HEK293 (cell line): ENCODE measurements around the gene DHX38.
"Not testable (repeated sequence)": the region's sequence is repeated elsewhere in the genome, so short reads cannot be mapped to it uniquely, and the experiment has no call there.

Experiments used
- BCL6B ChIP-seq: fragments of 450-650 bp; formaldehyde crosslinking; IDR thresholded peaks from 2 replicates; pipeline ENCODE4 v1.5.1; 2017; ENCODE audit warnings: missing biosample characterization, missing genetic modification characterization
- CTCF ChIP-seq: fragments of 450-650 bp; formaldehyde crosslinking; IDR thresholded peaks from 2 replicates; pipeline ENCODE4 v1.5.1; 2016; ENCODE audit warnings: missing biosample characterization, missing genetic modification characterization
- KLF8 ChIP-seq: fragments of 450-650 bp; formaldehyde crosslinking; IDR thresholded peaks from 2 replicates; pipeline ENCODE4 v1.5.1; 2016; ENCODE audit warnings: missing biosample characterization, missing genetic modification characterization
- PATZ1 ChIP-seq: fragments of 450-650 bp; formaldehyde crosslinking; IDR thresholded peaks from 2 replicates; pipeline ENCODE4 v1.5.1; 2016; ENCODE audit warnings: missing biosample characterization, missing genetic modification characterization
- PBX3 ChIP-seq: sonication (generic); formaldehyde crosslinking; IDR thresholded peaks from 2 replicates; pipeline ENCODE4 v1.8.1; 2022; ENCODE audit warnings: mild to moderate bottlenecking, moderate library complexity, missing genetic modification reagents
- ZNF274 ChIP-seq, 2 experiments: fragments of 200-500 bp in 1 of 2; fragments of 450-650 bp in 1 of 2; sonication (Bioruptor generic) in 1 of 2; formaldehyde crosslinking in 1 of 2; IDR thresholded peaks; 2 replicates each; pipeline versions ENCODE4 v1.5.1 to v1.6.1; 2014 to 2016; ENCODE audit warnings: borderline replicate concordance in 1 of 2, inconsistent platforms in 1 of 2, low read length in 1 of 2, missing biosample characterization in 1 of 2, missing genetic modification characterization in 1 of 2
- ZNF311 ChIP-seq: fragments of 450-650 bp; formaldehyde crosslinking; IDR thresholded peaks from 2 replicates; pipeline ENCODE4 v1.5.1; 2017; ENCODE audit warnings: missing biosample characterization, missing genetic modification characterization, borderline replicate concordance
- ZNF350 ChIP-seq: fragments of 450-650 bp; formaldehyde crosslinking; IDR thresholded peaks from 2 replicates; pipeline ENCODE4 v1.5.0; 2017; ENCODE audit warnings: missing biosample characterization, mild to moderate bottlenecking, missing genetic modification characterization
- ZNF394 ChIP-seq: fragments of 450-650 bp; formaldehyde crosslinking; IDR thresholded peaks from 2 replicates; pipeline ENCODE4 v1.5.1; 2016; ENCODE audit warnings: missing biosample characterization, missing genetic modification characterization, mild to moderate bottlenecking, moderate library complexity, borderline replicate concordance
- ZNF561 ChIP-seq: fragments of 450-650 bp; IDR thresholded peaks from 2 replicates; pipeline ENCODE4 v1.5.1; 2018; ENCODE audit warnings: missing biosample characterization, missing genetic modification characterization, borderline replicate concordance
- ZNF629 ChIP-seq: fragments of 450-650 bp; formaldehyde crosslinking; IDR thresholded peaks from 2 replicates; pipeline ENCODE4 v1.5.1; 2017; ENCODE audit warnings: missing biosample characterization, missing genetic modification characterization
- ZNF654 ChIP-seq: fragments of 450-650 bp; formaldehyde crosslinking; IDR thresholded peaks from 2 replicates; pipeline ENCODE4 v1.5.1; 2016; ENCODE audit warnings: low read depth, missing biosample characterization, missing genetic modification characterization

GRCh38 chr16:72057313-72057712 lies 36.3 kb upstream of the DHX38 start:
- TF ChIP-seq CTCF; ZNF654; ZNF311 (tag by site-specific recombination); PATZ1 (tag by site-specific recombination); PBX3; KLF8; ZNF350 (tag by site-specific recombination); ZNF274 (IDR thresholded peaks at IDR 0.05; ENCODE audit: low read length); ZNF274 (tag by site-specific recombination; IDR thresholded peaks at IDR 0.05; ENCODE audit: borderline replicate concordance); ZNF394; ZNF629 (tag by site-specific recombination); BCL6B (tag by site-specific recombination); ZNF561 (tag by site-specific recombination): not testable (repeated sequence)
